Activated CD8-positive, alpha-beta memory T cell treated with anti-CD3 and anti-CD28 coated beads for 48 hours (primary cell): ENCODE data around the gene SMIM8.
A peak's percentile ranks its signal among the peaks of the same experiment; 100 is the strongest.
"Not testable (repeated sequence)": the region's sequence is repeated elsewhere in the genome, so short reads cannot be mapped to it uniquely, and the experiment has no call there.

Experiments used
- DNase-seq, 3 experiments: peaks; one replicate each; pipeline ENCODE4 v3.0.0-alpha.2; 2020; ENCODE audit warnings: low read depth in 2 of 3, low spot score in 2 of 3

SMIM8 gene

DNA sequence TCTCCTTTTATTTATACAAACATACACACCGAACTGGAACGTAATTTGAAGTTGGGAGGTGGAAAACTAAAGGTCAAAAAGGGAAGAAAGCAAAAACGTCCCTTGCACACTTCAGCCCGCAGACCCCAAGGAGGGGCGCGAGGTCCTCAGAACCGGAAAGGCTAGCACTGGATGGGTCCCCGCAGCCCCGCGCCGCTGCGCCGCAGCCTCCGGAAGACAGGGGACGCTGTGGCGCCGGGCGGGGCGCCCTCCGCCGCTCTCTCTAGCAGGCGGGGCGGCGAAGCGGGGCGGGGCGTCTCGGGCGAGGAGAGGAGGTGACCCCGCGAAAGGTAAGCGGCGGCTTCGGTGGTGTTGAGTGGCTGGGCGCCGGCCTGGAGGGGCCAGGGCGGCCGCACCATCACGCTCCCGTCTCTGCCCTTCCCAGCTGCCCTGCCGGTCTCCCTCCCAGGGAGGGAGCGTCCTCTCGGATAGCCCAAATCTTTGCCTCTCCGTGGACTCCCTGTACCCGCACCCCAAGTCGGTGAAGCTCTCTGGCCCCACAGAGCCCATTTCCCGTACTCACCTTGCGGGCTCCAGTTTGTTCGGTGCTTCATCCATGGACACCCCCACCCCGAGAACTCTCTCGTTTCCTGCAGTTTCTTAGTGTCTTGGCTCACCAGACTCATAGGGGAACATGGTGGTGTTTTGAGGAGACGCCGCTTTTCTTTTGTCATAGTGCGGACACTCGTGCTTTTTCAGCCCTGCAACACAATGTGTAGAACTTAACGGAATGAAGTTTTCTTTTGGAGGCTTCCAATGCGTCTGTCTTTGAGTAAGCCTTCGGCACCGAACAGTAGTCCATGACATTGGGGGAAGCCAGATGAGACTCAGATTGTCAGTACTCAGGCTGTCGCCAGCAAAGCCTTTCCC lies at the start of gene SMIM8:
Gene SMIM8, plus strand, starts transcription at position 285 of the 909 bp plus-strand sequence. CDS start 14,444 bp downstream, outside the sequence.
- peak; percentile 76 to 80 (median 77) for DNase-seq

DNA sequence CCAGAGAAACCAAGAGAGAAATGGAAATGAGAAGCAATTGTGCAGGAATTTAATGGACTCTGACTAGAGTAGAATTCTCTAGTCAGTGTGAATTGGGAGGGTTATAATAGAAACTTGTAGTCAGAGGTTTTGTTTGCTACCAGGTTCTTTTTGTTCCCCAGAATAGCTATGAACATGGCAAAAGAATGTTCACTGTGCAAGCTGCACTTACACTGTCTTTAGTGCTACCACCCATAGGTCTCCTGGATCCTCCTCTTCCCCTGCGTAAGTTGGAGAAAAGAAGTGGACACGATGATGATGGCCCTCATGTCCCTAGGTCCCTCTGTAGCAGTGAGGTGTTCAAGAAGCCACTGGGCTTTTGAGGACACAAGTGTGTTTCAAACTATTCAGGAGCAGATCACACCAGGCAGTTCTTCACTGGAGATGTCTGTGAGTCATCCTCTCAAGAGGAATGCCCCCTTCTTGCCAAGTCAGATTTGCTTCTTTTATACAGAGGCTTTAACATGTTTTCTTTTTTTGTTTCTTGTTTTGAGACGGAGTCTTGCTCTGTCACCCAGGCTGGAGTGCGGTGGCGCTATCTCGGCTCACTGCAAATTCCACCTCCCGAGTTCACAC lies 47.6 kb upstream of the SMIM8 start:
- no peak for DNase-seq

- DNase-seq = no peak
These were observed 45.8 kb upstream of the SMIM8 start for GRCh38 chr6:87276624-87277023.

DNA sequence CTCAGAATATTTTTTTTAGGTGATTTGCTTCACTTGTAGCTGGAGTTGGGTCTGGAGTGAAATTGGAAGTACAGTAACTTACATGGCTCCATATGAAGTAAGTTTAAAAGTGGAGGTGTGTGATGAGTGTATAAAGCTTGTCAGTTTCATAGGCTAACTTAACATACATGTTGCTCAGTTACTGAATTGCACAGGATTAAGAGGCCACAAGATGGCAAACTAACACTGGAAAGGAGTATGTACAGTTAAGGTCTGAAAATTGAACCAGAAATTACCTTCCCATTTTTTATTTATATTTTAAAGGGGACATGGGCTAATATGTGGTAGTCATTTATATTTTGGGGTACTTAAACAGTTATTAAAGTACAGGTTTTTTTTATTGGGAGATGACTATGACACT lies 45.3 kb upstream of the SMIM8 start:
- no peak for DNase-seq

- DNase-seq = no peak
These were observed 43.2 kb upstream of the SMIM8 start for GRCh38 chr6:87279196-87279595.

DNA sequence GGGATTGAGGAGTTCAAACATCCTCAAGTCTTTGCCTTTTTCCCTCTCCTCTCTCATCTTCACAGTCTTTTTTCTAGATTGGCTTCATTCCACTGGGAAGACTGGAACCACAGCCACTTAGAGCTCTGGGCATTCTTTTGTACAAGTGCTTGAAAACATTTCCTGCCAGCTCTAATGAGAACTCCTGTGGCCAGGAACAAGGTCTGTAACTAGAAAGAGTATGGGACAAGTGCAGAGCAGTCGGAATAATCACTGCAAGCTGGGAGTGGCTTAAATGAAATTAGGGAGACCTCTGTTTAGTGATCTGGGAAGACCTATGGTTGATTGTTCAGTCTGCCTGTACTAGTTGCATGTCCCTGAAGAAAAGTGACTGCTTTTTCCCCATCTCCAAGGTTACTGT lies 41.0 kb upstream of the SMIM8 start:
- no peak for DNase-seq

DNA sequence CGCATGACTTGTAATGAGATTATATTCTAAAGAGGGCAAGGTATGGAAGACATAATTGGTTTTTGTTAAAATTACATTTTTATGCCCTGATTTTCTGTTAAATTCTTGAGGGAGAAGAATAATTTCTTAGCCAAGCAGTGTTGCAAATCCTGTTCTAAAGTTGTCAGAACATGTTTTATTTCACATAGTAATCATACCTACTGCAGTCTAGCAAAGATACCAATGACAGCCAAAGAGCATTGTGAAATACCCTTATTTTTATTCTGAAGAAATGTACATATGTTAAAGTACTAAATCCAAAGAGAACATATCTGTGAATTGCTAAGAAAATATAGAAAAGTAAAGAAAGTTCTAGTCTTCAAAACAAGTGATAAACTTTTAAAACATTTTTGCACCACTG lies 39.6 kb upstream of the SMIM8 start:
- DNase-seq = no peak

GRCh38 chr6:87283461-87283860 lies 38.9 kb upstream of the SMIM8 start:
- no peak for DNase-seq

DNA sequence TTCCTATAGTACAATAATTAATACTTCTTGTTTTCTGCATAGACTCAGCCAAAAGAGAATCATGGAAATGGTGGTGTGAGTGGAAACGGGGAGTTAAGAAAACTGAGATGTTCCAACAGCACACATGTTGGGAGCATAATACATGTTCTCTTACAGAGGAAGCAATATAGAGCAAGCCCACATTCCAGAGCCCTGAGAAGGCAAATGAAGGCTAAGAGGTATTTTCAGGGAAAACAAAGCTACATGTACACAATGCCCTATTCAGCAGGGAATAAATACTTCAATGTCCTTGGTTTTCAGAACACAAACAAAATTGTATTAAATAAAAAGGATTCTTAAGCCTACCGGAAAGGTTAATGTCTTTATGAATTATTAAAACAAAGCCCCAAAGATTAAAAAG lies 35.1 kb upstream of the SMIM8 start:
- DNase-seq = no peak

GRCh38 chr6:87289571-87289970 lies 32.8 kb upstream of the SMIM8 start:
- no peak for DNase-seq

GRCh38 chr6:87291883-87292282 lies 30.5 kb upstream of the SMIM8 start:
- no peak for DNase-seq

DNA sequence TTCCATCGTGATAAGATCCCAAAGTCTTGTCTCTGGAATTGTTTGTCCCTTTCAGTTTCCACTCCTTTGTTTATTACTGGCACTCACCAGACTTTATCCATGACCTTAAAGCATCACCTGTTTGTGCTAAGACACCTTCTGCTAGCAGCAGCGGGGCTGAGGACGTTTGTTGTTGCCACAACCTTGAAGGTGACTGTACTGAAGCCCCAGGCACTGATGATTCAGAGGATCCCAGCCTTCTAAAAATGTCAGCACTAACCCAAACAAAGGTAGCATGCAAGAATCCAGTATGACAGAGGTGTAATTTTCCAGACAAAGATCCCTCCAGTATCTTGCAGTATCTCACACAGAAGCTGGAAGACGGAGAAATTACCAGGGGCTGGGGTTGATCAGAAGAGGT lies 28.9 kb upstream of the SMIM8 start:
- no peak for DNase-seq

DNA sequence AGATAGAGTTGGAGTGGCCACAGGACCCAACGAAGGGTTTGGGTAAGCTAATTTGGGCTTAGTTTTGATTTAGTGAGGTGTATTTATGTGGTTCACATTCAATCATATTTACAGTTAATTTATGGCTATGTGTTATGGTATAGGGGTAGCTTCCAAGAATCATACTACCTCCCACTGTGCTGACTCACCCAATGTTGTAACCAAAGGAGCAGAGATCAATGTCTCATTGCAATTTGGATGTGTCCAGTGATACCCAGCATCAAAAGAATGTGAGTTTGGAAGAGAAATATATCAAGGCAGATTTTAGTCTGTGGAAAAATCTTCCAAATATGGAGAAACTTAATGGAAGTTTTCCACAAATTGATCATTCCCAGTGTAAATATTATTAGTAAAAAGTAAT lies 25.3 kb upstream of the SMIM8 start:
- DNase-seq = no peak

- DNase-seq = not testable (repeated sequence)
These were observed 21.1 kb upstream of the SMIM8 start for GRCh38 chr6:87301277-87301676.

DNA sequence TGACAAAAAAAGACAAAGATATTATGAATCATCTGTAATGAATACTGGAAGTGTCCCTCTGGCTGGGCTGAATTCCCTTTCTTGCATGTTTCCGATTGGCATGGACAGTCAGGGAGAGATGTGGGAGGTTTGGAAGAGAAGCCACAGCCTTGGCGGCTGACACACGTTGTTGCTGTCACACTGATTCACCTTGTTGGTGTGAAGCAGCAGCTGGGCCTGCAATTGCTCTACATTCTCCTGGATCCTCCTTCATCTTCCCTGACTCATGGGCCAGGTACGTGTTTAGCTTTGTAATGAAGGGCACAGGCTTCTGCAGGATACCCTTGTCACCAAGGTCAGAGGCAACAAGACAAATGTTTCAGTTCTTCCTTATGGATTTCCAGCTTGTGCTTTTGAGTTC lies 13.4 kb upstream of the SMIM8 start:
- no peak for DNase-seq

DNA sequence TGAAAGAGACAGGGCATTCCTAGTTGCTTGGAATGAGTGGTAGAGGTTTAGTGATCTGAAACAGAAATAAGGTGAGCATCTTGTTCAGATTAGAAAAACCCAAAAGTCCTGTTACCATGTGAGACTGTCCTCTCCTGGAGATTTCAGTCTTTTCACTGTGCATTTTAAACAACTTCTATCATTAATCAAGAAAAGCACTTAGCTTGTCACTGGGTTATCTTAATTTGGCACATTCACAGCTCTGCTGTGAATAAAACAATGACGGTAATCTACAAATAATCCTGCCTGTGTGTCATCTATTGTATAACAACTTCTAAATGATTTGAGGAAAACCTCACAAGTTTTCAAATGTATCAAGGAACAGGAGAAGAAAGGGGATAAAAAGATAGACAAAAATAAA lies 9.5 kb upstream of the SMIM8 start:
- no peak for DNase-seq

DNA sequence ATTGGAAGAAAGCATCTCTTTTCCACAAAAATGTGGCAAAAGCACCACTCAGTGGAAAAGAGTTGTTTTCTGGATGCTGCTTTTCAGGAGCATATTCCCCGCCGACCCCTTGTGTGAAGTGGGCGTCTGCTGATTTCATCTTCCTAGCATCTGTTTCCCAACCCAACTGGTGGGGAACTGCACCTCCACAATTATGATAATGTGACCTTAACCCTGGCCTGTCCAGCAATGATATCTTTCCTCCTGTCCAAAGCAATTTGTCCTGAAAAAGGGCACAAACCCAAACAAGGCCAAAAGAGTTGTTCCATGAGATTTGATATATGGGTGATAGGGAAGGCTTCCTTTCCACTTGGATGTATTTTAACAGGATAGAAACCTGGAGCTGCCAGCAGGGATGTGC lies 7.3 kb upstream of the SMIM8 start:
- no peak for DNase-seq

DNA sequence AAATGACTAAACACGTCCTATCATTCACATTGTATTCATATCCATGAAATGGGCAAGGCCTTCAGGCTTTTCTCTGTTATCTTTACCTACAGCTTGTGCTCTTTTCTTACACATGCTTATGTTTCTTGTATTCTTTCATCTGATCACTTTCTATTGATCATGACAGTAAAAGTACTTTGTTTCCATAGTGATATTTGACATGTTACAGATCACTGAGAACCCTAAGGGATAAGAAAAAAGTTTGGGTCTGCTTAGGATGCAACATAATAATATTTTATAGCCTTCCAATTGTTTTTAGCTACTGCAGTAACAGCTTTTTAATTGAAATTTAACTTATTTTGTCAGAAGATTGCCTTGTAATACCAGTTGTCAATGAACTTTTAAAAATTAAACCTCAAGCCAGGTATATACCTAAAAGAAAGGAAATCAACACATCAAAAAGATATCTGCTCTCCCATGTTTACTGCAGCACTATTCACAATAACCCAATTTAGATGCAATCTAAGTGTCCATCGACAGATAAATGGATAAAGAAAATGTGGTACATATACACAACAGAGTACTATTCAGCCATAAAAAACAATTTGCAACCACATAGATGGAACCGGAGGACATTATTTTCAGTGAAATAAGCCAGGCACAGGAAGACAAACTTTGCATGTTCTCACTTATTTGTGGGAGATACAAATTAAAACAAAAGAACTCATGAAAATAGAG lies 3.0 kb upstream of the SMIM8 start:
- DNase-seq = no peak

GRCh38 chr6:87323880-87324279 lies 1.5 kb downstream of the SMIM8 start:
- not testable (repeated sequence) for DNase-seq

GRCh38 chr6:87330961-87331360 lies 8.6 kb downstream of the SMIM8 start:
- DNase-seq = no peak

- DNase-seq = no peak
These were observed 10.6 kb downstream of the SMIM8 start for GRCh38 chr6:87333033-87333432.

DNA sequence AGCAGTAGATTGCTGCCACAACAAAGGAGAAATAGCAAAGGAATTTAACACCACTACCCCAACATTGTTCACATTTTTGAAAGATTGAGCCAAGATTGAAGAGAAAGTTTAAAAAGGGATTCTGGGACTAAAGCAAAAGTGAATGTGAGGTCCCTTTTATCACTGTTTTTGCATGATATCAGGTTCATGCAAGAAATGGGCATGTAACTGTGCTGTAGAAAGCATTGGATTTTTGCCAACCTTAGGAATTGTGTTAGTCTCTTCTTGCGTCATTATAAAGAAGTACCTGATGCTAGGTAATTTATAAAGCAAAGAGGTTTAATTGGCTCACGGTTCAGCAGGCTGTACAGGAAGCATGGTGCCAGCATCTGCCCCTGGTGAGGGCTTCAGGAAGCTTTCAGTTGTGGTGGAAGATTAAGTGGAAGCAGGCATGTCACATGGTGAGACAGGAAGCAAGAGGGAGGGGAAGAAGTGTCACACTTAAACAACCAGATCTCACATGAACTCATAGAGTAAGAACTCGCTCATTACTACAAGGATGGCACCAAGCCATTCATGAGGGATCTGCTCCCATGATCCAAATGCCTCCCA lies 11.3 kb downstream of the SMIM8 start:
- no peak for DNase-seq
